GM18499 (cell line): ENCODE measurements around the gene SEPTIN11.
A peak's percentile ranks its signal among the peaks of the same experiment; 100 is the strongest.
"Not testable (repeated sequence)": the region's sequence is repeated elsewhere in the genome, so short reads cannot be mapped to it uniquely, and the experiment has no call there.

ENCODE experiments used
- ATAC-seq: cut with Tn5 transposase; IDR thresholded peaks from one replicate; pipeline ENCODE4 v1.9.1; 2021; ENCODE audit warnings: moderate number of reproducible peaks; ENCODE audit not compliant: insufficient read depth, unreplicated experiment

Gene SEPTIN11

GRCh38 chr4:76951672-76952010, 2.1 kb downstream of the SEPTIN11 start:
- ATAC-seq: no peak

- no peak for ATAC-seq
Observed at GRCh38 chr4:76952071-76952470, 2.5 kb downstream of the SEPTIN11 start.

- ATAC-seq: no peak
Observed at GRCh38 chr4:76952656-76953582, 3.4 kb downstream of the SEPTIN11 start.

- ATAC-seq: no peak
Observed at GRCh38 chr4:76953956-76954355, 4.4 kb downstream of the SEPTIN11 start.

- no peak for ATAC-seq
Observed at GRCh38 chr4:76954489-76954888, 4.9 kb downstream of the SEPTIN11 start.

- no peak for ATAC-seq
Observed at GRCh38 chr4:76955182-76955581, 5.6 kb downstream of the SEPTIN11 start.

GRCh38 chr4:76957004-76957738, 7.6 kb downstream of the SEPTIN11 start:
- ATAC-seq: no peak

GRCh38 chr4:76958891-76959290, 9.3 kb downstream of the SEPTIN11 start:
- ATAC-seq: no peak

GRCh38 chr4:76960014-76960413, 10.5 kb downstream of the SEPTIN11 start:
- peak; percentile 90 for ATAC-seq

- ATAC-seq: no peak
Observed at GRCh38 chr4:76962406-76963130, 13.0 kb downstream of the SEPTIN11 start.

GRCh38 chr4:76963131-76963750, 13.7 kb downstream of the SEPTIN11 start:
- ATAC-seq: no peak

GRCh38 chr4:76963927-76964326, 14.4 kb downstream of the SEPTIN11 start:
- ATAC-seq: not testable (repeated sequence)

- ATAC-seq: no peak
Observed at GRCh38 chr4:76964769-76965168, 15.2 kb downstream of the SEPTIN11 start.

- no peak for ATAC-seq
Observed at GRCh38 chr4:76965866-76966579, 16.5 kb downstream of the SEPTIN11 start.

- ATAC-seq: no peak
Observed at GRCh38 chr4:76968937-76969336, 19.4 kb downstream of the SEPTIN11 start.

- no peak for ATAC-seq
Observed at GRCh38 chr4:76969495-76969894, 19.9 kb downstream of the SEPTIN11 start.

GRCh38 chr4:76969941-76970529, 20.5 kb downstream of the SEPTIN11 start:
- ATAC-seq: no peak

GRCh38 chr4:76972306-76972705, 22.8 kb downstream of the SEPTIN11 start:
- ATAC-seq: no peak

- no peak for ATAC-seq
Observed at GRCh38 chr4:76974150-76974549, 24.6 kb downstream of the SEPTIN11 start.
